Trophoblast cell (in vitro differentiated cells and primary cell): Measurements from ENCODE around the gene MFAP5.
A peak's percentile ranks its signal among the peaks of the same experiment; 100 is the strongest.
"Not testable (repeated sequence)": the region's sequence is repeated elsewhere in the genome, so short reads cannot be mapped to it uniquely, and the experiment has no call there.

ENCODE experiments used
- DNase-seq, 2 donors: peaks; one replicate each; pipeline ENCODE4 v3.0.0-alpha.2; 2016
- H2AFZ ChIP-seq: 2 replicates; pipeline ENCODE4 v1.6.1; 2013; ENCODE audit warnings: low read length, moderate library complexity, mild to moderate bottlenecking; ENCODE audit not compliant: insufficient read depth, poor library complexity
- H2AK5ac ChIP-seq: 2 replicates; pipeline ENCODE4 v1.6.1; 2013; ENCODE audit warnings: mild to moderate bottlenecking, low read length
- H2BK120ac ChIP-seq: 2 replicates; pipeline ENCODE4 v1.6.1; 2013; ENCODE audit warnings: low read length, mild to moderate bottlenecking, moderate library complexity; ENCODE audit not compliant: insufficient read depth, poor library complexity
- H2BK12ac ChIP-seq: 2 replicates; pipeline ENCODE4 v1.6.1; 2013; ENCODE audit warnings: mild to moderate bottlenecking, low read length, moderate library complexity
- H2BK5ac ChIP-seq: 2 replicates; pipeline ENCODE4 v1.6.1; 2013; ENCODE audit warnings: low read length, low read depth, moderate library complexity, mild to moderate bottlenecking; ENCODE audit not compliant: poor library complexity
- H3K14ac ChIP-seq: 2 replicates; pipeline ENCODE4 v1.6.1; 2013; ENCODE audit warnings: mild to moderate bottlenecking, low read length
- H3K18ac ChIP-seq: 2 replicates; pipeline ENCODE4 v1.6.1; 2013; ENCODE audit warnings: mild to moderate bottlenecking, low read length
- H3K23ac ChIP-seq: 2 replicates; pipeline ENCODE4 v1.6.1; 2013; ENCODE audit warnings: low read length
- H3K27ac ChIP-seq: 2 replicates; pipeline ENCODE4 v1.5.1; 2013; ENCODE audit warnings: low read depth, mild to moderate bottlenecking, inconsistent platforms, low read length, moderate library complexity
- H3K27me3 ChIP-seq: 2 replicates; pipeline ENCODE4 v1.6.1; 2013; ENCODE audit warnings: inconsistent platforms, mild to moderate bottlenecking, low read length, moderate library complexity; ENCODE audit not compliant: insufficient read depth
- H3K36me3 ChIP-seq, 2 experiments: 1 replicate in 1 of 2; 2 replicates in 1 of 2; pipeline ENCODE4 v1.6.1; 2013; ENCODE audit warnings: low read length in 2 of 2, mild to moderate bottlenecking in 2 of 2, moderate library complexity in 1 of 2; ENCODE audit not compliant: insufficient read depth in 2 of 2, control insufficient read depth in 1 of 2
- H3K4ac ChIP-seq: 2 replicates; pipeline ENCODE4 v1.6.1; 2013; ENCODE audit warnings: low read depth, mild to moderate bottlenecking, low read length, moderate library complexity
- H3K4me1 ChIP-seq, 2 experiments: 1 replicate in 1 of 2; 2 replicates in 1 of 2; pipeline ENCODE4 v1.6.1; 2013; ENCODE audit warnings: low read length in 2 of 2, mild to moderate bottlenecking in 2 of 2, moderate library complexity in 1 of 2; ENCODE audit not compliant: insufficient read depth in 2 of 2, control insufficient read depth in 1 of 2
- H3K4me2 ChIP-seq: 2 replicates; pipeline ENCODE4 v1.6.1; 2013; ENCODE audit warnings: inconsistent platforms, mild to moderate bottlenecking, low read length, moderate library complexity
- H3K4me3 ChIP-seq: 2 replicates; pipeline ENCODE4 v1.5.1; 2013; ENCODE audit warnings: mild to moderate bottlenecking, low read depth, low read length, inconsistent platforms
- H3K79me1 ChIP-seq: one replicate; pipeline ENCODE4 v1.6.1; 2013; ENCODE audit warnings: low read length
- H3K79me2 ChIP-seq: 2 replicates; pipeline ENCODE4 v1.6.1; 2013; ENCODE audit warnings: low read length, mild to moderate bottlenecking; ENCODE audit not compliant: control insufficient read depth, insufficient read depth, poor library complexity
- H3K9ac ChIP-seq: 2 replicates; pipeline ENCODE4 v1.6.1; 2013; ENCODE audit warnings: mild to moderate bottlenecking, low read length
- H3K9me3 ChIP-seq: 2 replicates; pipeline ENCODE4 v1.6.1; 2013; ENCODE audit warnings: low read depth, mild to moderate bottlenecking, control low read depth, inconsistent platforms, low read length; ENCODE audit not compliant: insufficient read depth
- H4K12ac ChIP-seq: 2 replicates; pipeline ENCODE4 v1.6.1; 2013; ENCODE audit warnings: low read depth, mild to moderate bottlenecking, low read length, moderate library complexity
- H4K8ac ChIP-seq: 2 replicates; pipeline ENCODE4 v1.6.1; 2013; ENCODE audit warnings: low read depth, mild to moderate bottlenecking, low read length, moderate library complexity
- H4K91ac ChIP-seq: one replicate; pipeline ENCODE4 v1.6.1; 2013; ENCODE audit warnings: low read depth, mild to moderate bottlenecking, low read length, moderate library complexity
- WGBS: extraction: QIAGEN DNeasy Blood & Tissue Kit; methylation state at CpG from one replicate; pipeline ENCODE4 v1.1.7; 2013; ENCODE audit warnings: missing lambda C conversion rate; ENCODE audit not compliant: insufficient read length, insufficient coverage; ENCODE audit errors: extremely low coverage; 5-methylcytosine and 5-hydroxymethylcytosine counted together

Gene MFAP5

GRCh38 chr12:8624750-8625149 is 37.9 kb downstream of the MFAP5 start:
- H3K23ac ChIP-seq, H3K18ac ChIP-seq, H3K9ac ChIP-seq, H3K4me2 ChIP-seq, H3K14ac ChIP-seq, H3K27ac ChIP-seq, H3K4me1 ChIP-seq, DNase-seq, H3K79me2 ChIP-seq, H2AFZ ChIP-seq, H2AK5ac ChIP-seq, H4K91ac ChIP-seq, H3K4me3 ChIP-seq, H3K4ac ChIP-seq, H3K27me3 ChIP-seq, H2BK12ac ChIP-seq, H4K8ac ChIP-seq, H4K12ac ChIP-seq, H2BK5ac ChIP-seq, H3K79me1 ChIP-seq, H3K9me3 ChIP-seq, H2BK120ac ChIP-seq, H3K36me3 ChIP-seq: not testable (repeated sequence)
- no CpG with 5 or more reads among the region's 26 CpGs for WGBS

- Histone ChIP-seq H4K12ac (no peak overlapping the region), H3K4me3 (no peak overlapping the region), H3K9ac (no peak overlapping the region), H2BK5ac (no peak overlapping the region), H3K79me2 (no peaks in the 10 kb centered on the region), H2AK5ac (no peak overlapping the region), H3K18ac (no peak overlapping the region), H3K9me3 (peaks cover 2% of the 10 kb centered on the region), H3K4ac (no peak overlapping the region), H3K27ac (no peak overlapping the region), H3K23ac (no peak overlapping the region), H4K91ac (no peak overlapping the region), H3K36me3 (no peaks in the 10 kb centered on the region), H3K4me1 (no peaks in the 10 kb centered on the region), H3K27me3 (no peaks in the 10 kb centered on the region), H2AFZ (no peak overlapping the region), H4K8ac (no peak overlapping the region), H3K14ac (no peak overlapping the region), H2BK120ac (no peak overlapping the region), H3K4me2 (no peak overlapping the region), H3K79me1 (no peaks in the 10 kb centered on the region), H2BK12ac (no peak overlapping the region)
- no peak for DNase-seq
- no CpG with 5 or more reads among the region's 4 CpGs for WGBS
Observed at GRCh38 chr12:8622646-8623045, 40.0 kb downstream of the MFAP5 start.

GRCh38 chr12:8615206-8615605 is 47.4 kb downstream of the MFAP5 start:
- peak; percentile 75 to 84 for DNase-seq
- Histone ChIP-seq H4K91ac (no peak overlapping the region), H3K14ac (no peak overlapping the region), H3K23ac (no peak overlapping the region), H4K8ac (no peak overlapping the region), H2AK5ac (no peak overlapping the region), H3K4me3 (no peak overlapping the region), H3K36me3 (no peaks in the 10 kb centered on the region), H3K4ac (no peak overlapping the region), H2BK12ac (no peak overlapping the region), H3K79me2 (no peaks in the 10 kb centered on the region), H3K4me1 (peaks cover 0 to 3% of the 10 kb centered on the region in 2 experiments), H3K27ac (no peak overlapping the region), H3K79me1 (no peaks in the 10 kb centered on the region), H3K4me2 (no peak overlapping the region), H3K18ac (no peak overlapping the region), H2BK120ac (no peak overlapping the region), H4K12ac (no peak overlapping the region), H2BK5ac (no peak overlapping the region), H2AFZ (no peak overlapping the region), H3K9ac (no peak overlapping the region), H3K9me3 (no peaks in the 10 kb centered on the region), H3K27me3 (no peaks in the 10 kb centered on the region)
- no CpG with 5 or more reads among the region's 6 CpGs for WGBS

DNA sequence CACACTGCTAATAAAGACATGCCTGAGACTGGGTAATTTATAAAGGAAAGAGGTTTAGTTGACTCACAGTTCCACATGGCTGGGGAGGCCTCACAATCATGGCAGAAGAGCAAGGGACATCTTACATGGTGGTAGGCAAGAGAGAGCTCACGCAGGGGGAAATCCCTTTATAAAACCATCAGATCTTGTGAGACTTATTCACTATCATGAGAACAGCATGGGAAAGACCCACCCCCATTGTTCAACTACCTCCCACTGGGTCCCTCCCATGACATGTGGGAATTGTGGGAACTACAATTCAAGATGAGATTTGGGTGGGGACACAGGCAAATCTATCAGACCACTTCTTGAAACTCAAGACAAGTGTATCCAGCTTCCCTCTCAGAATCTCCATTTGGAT is 48.7 kb downstream of the MFAP5 start:
- WGBS = no CpG with 5 or more reads among the region's 1 CpG
- not testable (repeated sequence) for H3K36me3 ChIP-seq, H3K4me3 ChIP-seq, H4K91ac ChIP-seq, H3K14ac ChIP-seq, DNase-seq, H3K4me1 ChIP-seq, H3K4ac ChIP-seq, H3K27me3 ChIP-seq, H2AFZ ChIP-seq, H3K23ac ChIP-seq, H2AK5ac ChIP-seq, H4K8ac ChIP-seq, H4K12ac ChIP-seq, H3K9me3 ChIP-seq, H2BK12ac ChIP-seq, H3K18ac ChIP-seq, H2BK120ac ChIP-seq, H3K79me1 ChIP-seq, H3K27ac ChIP-seq, H2BK5ac ChIP-seq, H3K4me2 ChIP-seq, H3K79me2 ChIP-seq, H3K9ac ChIP-seq
